DMS53 treated with DMSO at 0.1 percent for 48 hours (cell line): ENCODE results near the gene FUT8.

ENCODE experiments used
- DNase-seq: peaks from one replicate; lab custom pipeline; 2025; ENCODE audit not compliant: unreplicated experiment; lab: John Stamatoyannopoulos, UW

FUT8 gene

DNA sequence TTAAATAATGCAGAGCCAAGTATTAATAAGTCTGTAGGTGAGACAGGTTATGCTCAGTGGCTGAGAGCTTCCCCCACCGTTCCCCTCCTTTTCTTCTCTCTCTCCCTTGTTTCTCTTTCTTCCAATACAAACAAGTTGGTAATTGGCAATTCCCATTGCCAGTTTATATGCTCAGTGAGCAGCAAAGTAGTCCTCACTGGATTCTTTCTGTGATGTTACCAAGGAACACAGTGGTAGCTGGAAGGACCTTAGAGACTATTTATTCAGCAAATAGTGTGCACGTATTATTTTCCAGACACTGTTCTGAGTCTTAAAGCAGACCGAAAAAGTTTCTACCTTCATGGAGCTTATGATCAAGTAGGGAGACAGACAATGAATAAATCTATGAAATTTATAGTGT lies 344.4 kb downstream of the FUT8 start:
- no peak for DNase-seq

GRCh38 chr14:65769151-65769550 lies 356.6 kb downstream of the FUT8 start:
- no peak for DNase-seq

- no peak for DNase-seq
Measured at GRCh38 chr14:65770681-65771080, 358.2 kb downstream of the FUT8 start.

- DNase-seq, result no peak
Measured at GRCh38 chr14:65771271-65771670, 358.7 kb downstream of the FUT8 start.

DNA sequence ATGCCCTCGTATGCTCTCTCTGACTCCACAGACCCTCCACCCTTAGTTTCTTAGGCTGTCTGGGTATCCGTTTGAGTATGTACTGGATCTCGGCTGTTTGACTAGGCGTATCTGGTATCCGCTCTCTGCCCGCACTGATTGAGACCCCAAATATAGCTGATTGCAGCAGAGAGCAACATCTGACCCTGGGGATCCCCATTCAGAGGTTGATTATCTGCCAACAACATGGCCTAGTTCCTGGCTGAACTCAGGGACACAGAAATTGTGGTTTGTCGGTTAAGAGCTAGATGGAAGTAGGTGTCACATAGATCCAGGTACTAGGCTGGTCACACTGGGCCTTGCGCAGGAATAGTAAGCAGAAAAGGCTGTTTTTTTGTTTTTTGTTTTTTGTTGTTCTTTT lies 359.9 kb downstream of the FUT8 start:
- no peak for DNase-seq

DNA sequence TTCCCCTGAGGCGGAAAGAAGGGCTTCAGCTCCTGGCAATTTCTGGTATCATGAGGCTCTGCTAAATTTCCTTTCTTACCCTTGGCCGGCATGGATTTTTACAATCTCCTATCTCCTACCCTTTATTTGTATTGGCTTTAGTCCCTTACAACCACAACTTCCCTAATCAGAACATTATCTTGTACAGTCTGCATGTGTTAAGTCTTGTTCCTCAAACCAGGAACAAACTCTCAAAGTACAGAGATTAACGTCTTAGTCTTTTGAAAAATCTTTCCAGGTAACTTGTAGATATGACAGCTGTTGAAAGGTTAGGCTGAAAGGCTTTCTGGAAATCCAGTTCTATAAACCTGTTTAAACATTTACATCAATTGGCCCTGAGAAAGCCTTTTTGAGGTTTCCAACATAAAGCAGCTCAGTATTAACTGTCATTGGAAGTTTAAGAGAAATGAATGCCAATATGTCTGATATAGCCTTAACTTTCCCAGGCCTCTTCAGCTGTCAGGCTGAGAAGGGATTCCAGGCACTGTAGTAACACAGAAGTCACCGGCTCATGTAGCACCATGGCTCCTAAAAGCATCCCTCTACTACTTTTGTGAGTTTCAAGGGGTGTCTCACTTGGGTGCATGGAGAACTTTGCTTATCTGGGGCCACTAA lies 360.5 kb downstream of the FUT8 start:
- DNase-seq, result no peak

DNA sequence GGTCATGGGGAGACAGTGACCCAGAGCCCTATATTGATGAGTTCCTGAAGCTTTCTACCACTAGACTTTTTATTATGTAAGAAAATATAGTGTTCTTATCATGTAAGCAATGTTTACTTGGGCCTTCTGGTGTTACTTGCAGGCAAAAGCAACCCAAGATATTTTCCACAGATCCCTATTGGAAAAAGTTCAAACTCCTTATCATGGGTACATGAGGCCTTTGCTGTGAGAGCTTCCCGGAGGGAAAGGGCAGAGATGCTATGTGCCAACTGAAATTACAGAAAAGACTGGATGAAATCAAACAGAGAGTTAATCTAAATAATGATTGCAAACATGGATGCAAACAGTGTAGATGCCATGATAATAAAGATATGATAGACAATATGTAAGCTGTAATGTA lies 361.5 kb downstream of the FUT8 start:
- DNase-seq, result no peak

- DNase-seq, result no peak
Measured at GRCh38 chr14:65776193-65776852, 363.8 kb downstream of the FUT8 start.

DNA sequence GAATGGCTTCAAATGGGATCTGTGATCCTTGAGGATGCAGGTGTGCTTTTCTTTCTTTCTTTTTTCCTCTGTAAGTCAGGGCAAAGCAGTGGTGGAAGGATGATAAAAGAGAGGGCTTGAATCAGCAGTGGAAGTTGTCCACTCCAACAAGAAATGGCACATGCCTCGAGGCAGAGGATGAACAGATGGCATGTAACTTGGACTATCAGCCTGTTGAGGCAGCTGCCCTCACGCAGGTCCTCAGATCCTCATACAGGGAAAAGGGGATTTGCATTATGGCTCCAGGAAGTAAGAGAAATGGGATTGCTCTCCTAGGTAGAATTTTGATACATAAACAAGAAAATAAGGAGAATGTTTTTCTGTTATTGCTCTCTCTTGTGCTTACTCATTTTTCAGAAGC lies 368.0 kb downstream of the FUT8 start:
- DNase-seq, result no peak

- no peak for DNase-seq
Measured at GRCh38 chr14:65783101-65783500, 370.6 kb downstream of the FUT8 start.

- DNase-seq, result no peak
Measured at GRCh38 chr14:65783576-65783975, 371.0 kb downstream of the FUT8 start.

- no peak for DNase-seq
Measured at GRCh38 chr14:65784574-65784973, 372.0 kb downstream of the FUT8 start.

GRCh38 chr14:65787461-65787860 lies 374.9 kb downstream of the FUT8 start:
- no peak for DNase-seq

GRCh38 chr14:65788876-65789275 lies 376.3 kb downstream of the FUT8 start:
- DNase-seq, result no peak

GRCh38 chr14:65789363-65789762 lies 376.8 kb downstream of the FUT8 start:
- DNase-seq, result no peak

DNA sequence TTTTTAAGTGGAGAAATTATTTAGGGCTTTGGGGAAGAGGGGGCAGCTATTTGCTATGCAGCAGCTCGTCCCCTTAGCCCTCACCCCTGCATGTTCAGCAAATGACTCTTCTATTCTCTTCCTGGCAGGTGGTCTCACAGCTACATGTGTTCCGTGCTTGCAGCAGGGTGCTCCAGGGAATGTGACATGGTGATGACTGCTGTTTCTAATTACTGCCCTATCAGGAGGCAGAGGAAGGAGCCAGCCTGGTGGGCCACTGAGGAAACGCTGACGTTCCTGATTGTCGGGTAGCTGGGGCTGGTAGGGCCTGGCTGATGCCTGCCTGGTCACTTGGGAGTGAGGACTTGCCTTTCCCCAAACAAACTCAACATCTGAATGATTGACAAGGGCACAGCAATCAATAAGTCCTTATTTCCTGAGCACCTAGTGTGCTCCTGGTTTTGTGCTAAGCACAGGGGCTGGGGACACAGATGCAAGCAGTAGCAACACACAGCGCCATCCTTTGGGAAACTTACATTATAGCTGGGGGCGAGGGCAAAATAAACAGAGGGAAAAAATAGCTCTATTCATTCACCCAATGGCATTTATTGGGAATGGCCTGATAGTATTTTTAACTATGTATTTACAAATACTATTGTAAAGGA lies 377.8 kb downstream of the FUT8 start:
- DNase-seq, result no peak

GRCh38 chr14:65791191-65791981 lies 378.9 kb downstream of the FUT8 start:
- DNase-seq, result no peak

GRCh38 chr14:65792208-65792905 lies 379.8 kb downstream of the FUT8 start:
- DNase-seq, result no peak
